ENCODE results near the gene NME3. TPM values are rescaled to one million over a fixed set of nuclear protein-coding genes. Genes with fewer than 3 reads are reported as not detected.

Gene NME3
- total and polyA plus RNA-seq, 2 donors from 2014 or later: 70.8 to 123 TPM

DNA sequence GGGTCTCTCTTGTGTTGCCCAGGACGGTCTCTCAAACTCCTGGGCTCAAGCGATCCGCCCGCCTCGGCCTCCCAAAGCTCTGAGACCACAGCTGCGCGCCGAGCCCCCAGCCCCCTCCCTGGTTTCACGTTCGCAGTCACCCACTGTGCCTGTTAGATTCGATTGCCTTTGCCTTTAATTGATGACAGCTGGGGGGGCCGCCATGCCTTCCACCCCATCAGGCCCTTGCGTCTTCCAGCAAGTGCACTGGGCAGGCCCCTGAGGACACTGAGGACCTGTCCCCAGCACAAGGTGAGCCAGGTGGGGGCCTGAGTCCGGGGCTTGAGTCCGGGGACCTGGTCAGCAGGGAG lies 18.9 kb upstream of the NME3 start:
- TF ChIP-seq, protein P1, sequence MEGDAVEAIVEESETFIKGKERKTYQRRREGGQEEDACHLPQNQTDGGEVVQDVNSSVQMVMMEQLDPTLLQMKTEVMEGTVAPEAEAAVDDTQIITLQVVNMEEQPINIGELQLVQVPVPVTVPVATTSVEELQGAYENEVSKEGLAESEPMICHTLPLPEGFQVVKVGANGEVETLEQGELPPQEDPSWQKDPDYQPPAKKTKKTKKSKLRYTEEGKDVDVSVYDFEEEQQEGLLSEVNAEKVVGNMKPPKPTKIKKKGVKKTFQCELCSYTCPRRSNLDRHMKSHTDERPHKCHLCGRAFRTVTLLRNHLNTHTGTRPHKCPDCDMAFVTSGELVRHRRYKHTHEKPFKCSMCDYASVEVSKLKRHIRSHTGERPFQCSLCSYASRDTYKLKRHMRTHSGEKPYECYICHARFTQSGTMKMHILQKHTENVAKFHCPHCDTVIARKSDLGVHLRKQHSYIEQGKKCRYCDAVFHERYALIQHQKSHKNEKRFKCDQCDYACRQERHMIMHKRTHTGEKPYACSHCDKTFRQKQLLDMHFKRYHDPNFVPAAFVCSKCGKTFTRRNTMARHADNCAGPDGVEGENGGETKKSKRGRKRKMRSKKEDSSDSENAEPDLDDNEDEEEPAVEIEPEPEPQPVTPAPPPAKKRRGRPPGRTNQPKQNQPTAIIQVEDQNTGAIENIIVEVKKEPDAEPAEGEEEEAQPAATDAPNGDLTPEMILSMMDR (IDR thresholded peaks at IDR 0.05; ENCODE audit: borderline replicate concordance, extremely low read depth, insufficient read depth): no peak
- no peak overlapping the region for H3K4me3 ChIP-seq (ENCODE audit: low read length in 3 of 3)
- no peak overlapping the region for H3K27ac ChIP-seq (ENCODE audit: low read depth in 2 of 2, low read length in 2 of 2)
- no peak for DNase-seq
- intact Hi-C loops (cut with DNase I): no loop called here
- no peaks in the 10 kb centered on the region for H3K36me3 ChIP-seq (ENCODE audit: control insufficient read depth in 2 of 3, insufficient read depth in 3 of 3, low read length in 3 of 3)
- H3K9me3 ChIP-seq (ENCODE audit: control insufficient read depth in 2 of 3, insufficient read depth in 1 of 3, low read length in 3 of 3): no peaks in the 10 kb centered on the region
- no peaks in the 10 kb centered on the region for H3K4me1 ChIP-seq (ENCODE audit: control insufficient read depth in 2 of 3, insufficient read depth in 2 of 3, low read depth in 1 of 3, low read length in 3 of 3)
- no peak overlapping the region for H3K9ac ChIP-seq (ENCODE audit: low read length in 3 of 3)
- FAIRE-seq: no peak
- no peaks in the 10 kb centered on the region for H3K27me3 ChIP-seq (ENCODE audit: control insufficient read depth, insufficient read depth, low read length)

DNA sequence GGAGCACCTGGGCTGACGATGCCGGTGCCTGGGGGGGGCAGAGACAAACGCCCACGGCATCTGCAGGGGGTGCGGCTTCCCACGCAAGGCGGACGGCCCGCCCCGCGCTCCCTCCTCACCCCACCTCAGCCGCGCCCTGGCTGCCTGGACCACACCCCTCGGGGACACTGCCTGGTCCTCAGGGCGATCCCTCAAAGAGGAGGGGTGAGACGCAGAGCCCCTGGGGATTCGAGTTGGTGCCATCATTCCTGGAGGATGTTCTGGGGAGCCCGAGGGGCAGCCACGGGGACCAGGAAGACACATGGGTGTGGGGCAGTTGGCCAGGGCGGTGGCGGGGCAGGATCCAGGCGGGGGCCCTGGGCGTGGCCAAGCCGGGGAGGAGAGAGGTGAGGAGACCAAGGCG lies 18.3 kb upstream of the NME3 start:
- TF ChIP-seq, protein P1 (IDR thresholded peaks at IDR 0.05; ENCODE audit: borderline replicate concordance, extremely low read depth, insufficient read depth): no peak
- Histone ChIP-seq H3K27me3 (ENCODE audit: control insufficient read depth, insufficient read depth, low read length) (no peaks in the 10 kb centered on the region), H3K9ac (ENCODE audit: low read length in 3 of 3) (no peak overlapping the region), H3K4me1 (ENCODE audit: control insufficient read depth in 2 of 3, insufficient read depth in 2 of 3, low read depth in 1 of 3, low read length in 3 of 3) (no peaks in the 10 kb centered on the region), H3K36me3 (ENCODE audit: control insufficient read depth in 2 of 3, insufficient read depth in 3 of 3, low read length in 3 of 3) (no peaks in the 10 kb centered on the region), H3K4me3 (ENCODE audit: low read length in 3 of 3) (no peak overlapping the region), H3K27ac (ENCODE audit: low read depth in 2 of 2, low read length in 2 of 2) (no peak overlapping the region), H3K9me3 (ENCODE audit: control insufficient read depth in 2 of 3, insufficient read depth in 1 of 3, low read length in 3 of 3) (no peaks in the 10 kb centered on the region)
- intact Hi-C loops (cut with DNase I): no loop called here
- peak in 2 of 5 donors; percentile 39 to 74 for DNase-seq
- FAIRE-seq: no peak

DNA sequence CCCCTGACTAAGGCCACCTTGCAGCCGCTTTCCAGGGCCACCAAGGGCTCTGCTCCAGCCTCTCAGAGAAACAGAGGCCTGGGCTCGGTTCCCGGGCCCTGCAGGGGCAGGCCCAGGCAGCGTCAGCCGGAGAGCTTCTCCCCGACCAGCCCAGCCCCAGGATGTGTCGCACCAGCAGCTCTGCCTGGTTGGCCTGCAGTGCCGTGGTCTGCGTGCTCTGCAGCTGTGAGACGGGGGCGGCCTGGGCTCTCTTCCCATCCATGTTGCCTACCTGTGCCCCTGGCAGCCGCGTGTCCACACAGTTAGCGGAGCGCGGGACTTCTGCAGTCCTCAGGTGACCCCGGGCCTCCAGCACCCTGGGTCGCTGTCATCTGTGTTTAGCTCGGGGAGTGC lies 17.4 kb upstream of the NME3 start:
- H3K9ac ChIP-seq (ENCODE audit: low read length in 3 of 3): no peak overlapping the region
- H3K27ac ChIP-seq (ENCODE audit: low read depth in 2 of 2, low read length in 2 of 2): no peak overlapping the region
- FAIRE-seq: no peak
- intact Hi-C loops (cut with DNase I): no loop called here
- H3K4me3 ChIP-seq (ENCODE audit: low read length in 3 of 3): no peak overlapping the region
- H3K36me3 ChIP-seq (ENCODE audit: control insufficient read depth in 2 of 3, insufficient read depth in 3 of 3, low read length in 3 of 3): no peaks in the 10 kb centered on the region
- peak in 1 of 5 donors; percentile 59 for DNase-seq
- H3K27me3 ChIP-seq (ENCODE audit: control insufficient read depth, insufficient read depth, low read length): no peaks in the 10 kb centered on the region
- H3K9me3 ChIP-seq (ENCODE audit: control insufficient read depth in 2 of 3, insufficient read depth in 1 of 3, low read length in 3 of 3): no peaks in the 10 kb centered on the region
- H3K4me1 ChIP-seq (ENCODE audit: control insufficient read depth in 2 of 3, insufficient read depth in 2 of 3, low read depth in 1 of 3, low read length in 3 of 3): peaks cover 0 to 4% (median 4%) of the 10 kb centered on the region in 3 donors
- TF ChIP-seq, protein P1 (IDR thresholded peaks at IDR 0.05; ENCODE audit: borderline replicate concordance, extremely low read depth, insufficient read depth): no peak

DNA sequence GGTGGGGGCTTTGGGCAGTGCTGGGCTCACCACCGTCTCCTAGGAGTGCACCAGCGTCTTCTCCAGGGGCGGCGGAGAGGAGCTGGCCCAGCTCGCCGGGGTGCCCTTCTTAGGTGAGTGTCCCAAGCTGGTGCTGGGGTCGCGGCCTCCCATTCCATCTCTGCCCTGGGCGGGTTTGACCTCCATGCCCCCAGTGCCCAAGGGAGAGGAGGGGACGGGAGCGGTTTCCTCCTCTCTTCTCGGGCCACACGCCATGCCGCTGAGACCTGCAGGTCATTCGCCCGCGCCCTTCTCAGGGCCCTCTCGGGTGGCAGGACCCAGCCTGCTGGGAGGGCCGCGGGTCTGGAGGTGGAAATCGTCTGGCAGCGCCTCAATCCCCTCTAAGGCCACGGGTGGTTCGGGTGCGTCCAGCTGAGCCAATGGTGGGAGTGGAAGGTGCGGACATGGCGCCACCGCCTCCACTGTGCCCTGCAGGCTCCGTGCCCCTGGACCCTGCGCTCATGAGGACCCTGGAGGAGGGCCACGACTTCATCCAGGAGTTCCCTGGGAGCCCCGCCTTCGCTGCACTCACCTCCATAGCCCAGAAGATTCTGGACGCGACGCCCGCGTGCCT lies 16.9 kb upstream of the NME3 start:
- peak in 2 of 5 donors; percentile 36 to 70 for DNase-seq
- no peak overlapping the region for H3K27ac ChIP-seq (ENCODE audit: low read depth in 2 of 2, low read length in 2 of 2)
- no peaks in the 10 kb centered on the region for H3K9me3 ChIP-seq (ENCODE audit: control insufficient read depth in 2 of 3, insufficient read depth in 1 of 3, low read length in 3 of 3)
- H3K27me3 ChIP-seq (ENCODE audit: control insufficient read depth, insufficient read depth, low read length): no peaks in the 10 kb centered on the region
- intact Hi-C loops (cut with DNase I): no loop called here
- H3K36me3 ChIP-seq (ENCODE audit: control insufficient read depth in 2 of 3, insufficient read depth in 3 of 3, low read length in 3 of 3): no peaks in the 10 kb centered on the region
- TF ChIP-seq, protein P1 (IDR thresholded peaks at IDR 0.05; ENCODE audit: borderline replicate concordance, extremely low read depth, insufficient read depth): no peak
- H3K9ac ChIP-seq (ENCODE audit: low read length in 3 of 3): no peak overlapping the region
- no peak for FAIRE-seq
- H3K4me3 ChIP-seq (ENCODE audit: low read length in 3 of 3): no peak overlapping the region
- peaks cover 0 to 4% (median 4%) of the 10 kb centered on the region in 3 donors for H3K4me1 ChIP-seq (ENCODE audit: control insufficient read depth in 2 of 3, insufficient read depth in 2 of 3, low read depth in 1 of 3, low read length in 3 of 3)
